AG04450 (cell line): ENCODE results near the gene IGFBP2. TPM values are rescaled to one million over a fixed set of nuclear protein-coding genes. Genes with fewer than 3 reads are reported as not detected.

ENCODE experiments used
- CTCF ChIA-PET: fragments of 300-600, 350-600 bp; formaldehyde crosslinking; extraction: SDS; loops from one replicate; lab custom pipeline; 2022; ENCODE audit warnings: antibody characterized with exemption, inconsistent platforms; lab: Charles Lee
- POLR2A ChIA-PET: fragments of 350-600 bp; formaldehyde crosslinking; extraction: SDS; loops from one replicate; lab custom pipeline; 2021; ENCODE audit warnings: antibody characterized with exemption, inconsistent platforms; lab: Yijun Ruan, JAX
- DNase-seq: peaks from one replicate; pipeline ENCODE4 v3.0.0-alpha.2; 2011; ENCODE audit warnings: low read depth, low spot score
- H3K27ac ChIP-seq: one replicate; pipeline ENCODE4 v1.5.1; 2012; ENCODE audit warnings: low read depth, low read length, control low read depth
- H3K27me3 ChIP-seq: one replicate; pipeline ENCODE4 v1.6.0; 2012; ENCODE audit warnings: low read length; ENCODE audit not compliant: control insufficient read depth, insufficient read depth
- H3K4me3 ChIP-seq: 2 replicates; pipeline ENCODE4 v1.5.1; 2011; ENCODE audit warnings: mild to moderate bottlenecking, low read depth, low read length, control low read depth
- H3K9me3 ChIP-seq: 2 replicates; pipeline ENCODE4 v1.5.1; 2012; ENCODE audit warnings: low read length; ENCODE audit not compliant: control insufficient read depth, insufficient read depth
- polyA plus RNA-seq: library from polyadenylated mRNA; depleted of rRNA; stranded (reverse); fragments of >200 nt; gene quantifications from 2 replicates; pipeline ENCODE4 v1.2.3, GENCODE V29; 2011
- TF ChIP-seq, protein P1 (sequence below): IDR thresholded peaks from 2 replicates; pipeline ENCODE4 v1.5.1; 2011; ENCODE audit warnings: low read depth, low read length, control low read depth, inconsistent platforms

The IGFBP2 gene
- polyA plus RNA-seq, 1 experiment = 25.2 TPM

DNA sequence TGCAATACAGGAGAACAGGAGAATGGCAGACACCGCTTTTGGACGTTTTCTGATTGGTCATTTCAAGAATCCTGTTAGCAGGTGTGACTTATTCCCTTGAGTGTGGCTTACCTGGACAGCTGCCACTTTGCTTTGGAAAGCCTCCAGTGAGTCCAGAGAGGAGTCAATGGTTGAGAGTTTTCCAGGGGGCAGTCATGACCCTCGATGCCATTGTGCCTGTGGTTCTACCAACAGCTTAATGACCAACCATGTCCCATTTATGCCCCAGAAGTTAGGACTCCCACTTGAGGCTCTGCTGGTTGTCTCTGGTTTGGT, 12.4 kb downstream of the IGFBP2 start:
- no peak for DNase-seq
- no peaks in the 10 kb centered on the region for H3K9me3 ChIP-seq
- ChIA-PET CTCF (no interaction called here), POLR2A (no interaction called here)
- H3K27ac ChIP-seq = no peak overlapping the region
- H3K4me3 ChIP-seq = no peak overlapping the region
- peaks cover 3% of the 10 kb centered on the region for H3K27me3 ChIP-seq
- TF ChIP-seq, protein P1, sequence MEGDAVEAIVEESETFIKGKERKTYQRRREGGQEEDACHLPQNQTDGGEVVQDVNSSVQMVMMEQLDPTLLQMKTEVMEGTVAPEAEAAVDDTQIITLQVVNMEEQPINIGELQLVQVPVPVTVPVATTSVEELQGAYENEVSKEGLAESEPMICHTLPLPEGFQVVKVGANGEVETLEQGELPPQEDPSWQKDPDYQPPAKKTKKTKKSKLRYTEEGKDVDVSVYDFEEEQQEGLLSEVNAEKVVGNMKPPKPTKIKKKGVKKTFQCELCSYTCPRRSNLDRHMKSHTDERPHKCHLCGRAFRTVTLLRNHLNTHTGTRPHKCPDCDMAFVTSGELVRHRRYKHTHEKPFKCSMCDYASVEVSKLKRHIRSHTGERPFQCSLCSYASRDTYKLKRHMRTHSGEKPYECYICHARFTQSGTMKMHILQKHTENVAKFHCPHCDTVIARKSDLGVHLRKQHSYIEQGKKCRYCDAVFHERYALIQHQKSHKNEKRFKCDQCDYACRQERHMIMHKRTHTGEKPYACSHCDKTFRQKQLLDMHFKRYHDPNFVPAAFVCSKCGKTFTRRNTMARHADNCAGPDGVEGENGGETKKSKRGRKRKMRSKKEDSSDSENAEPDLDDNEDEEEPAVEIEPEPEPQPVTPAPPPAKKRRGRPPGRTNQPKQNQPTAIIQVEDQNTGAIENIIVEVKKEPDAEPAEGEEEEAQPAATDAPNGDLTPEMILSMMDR = no peak

DNA sequence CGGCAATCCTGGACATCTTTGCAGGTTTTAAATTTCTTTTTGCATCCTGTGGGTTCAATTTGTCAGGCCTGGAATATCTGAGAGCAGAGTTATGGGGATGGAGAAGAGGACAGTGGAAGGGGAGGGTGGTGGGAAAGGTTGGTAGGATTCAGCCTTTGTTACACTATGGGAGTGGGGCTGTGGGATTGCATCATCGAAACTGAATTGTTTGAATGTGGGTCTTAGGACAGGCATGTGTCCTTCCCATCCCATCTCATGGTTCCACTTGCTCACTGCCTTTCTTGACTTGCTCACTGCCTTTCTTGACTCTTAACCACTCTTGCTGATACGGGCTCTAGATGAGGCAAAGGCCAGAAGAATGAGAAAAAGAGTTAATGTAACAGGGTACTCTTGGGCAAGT, 12.9 kb downstream of the IGFBP2 start:
- Histone ChIP-seq H3K9me3 (no peaks in the 10 kb centered on the region), H3K27me3 (peaks cover 3% of the 10 kb centered on the region), H3K4me3 (no peak overlapping the region), H3K27ac (no peak overlapping the region)
- ChIA-PET CTCF (no interaction called here), POLR2A (no interaction called here)
- TF ChIP-seq, protein P1 = no peak
- DNase-seq = no peak

DNA sequence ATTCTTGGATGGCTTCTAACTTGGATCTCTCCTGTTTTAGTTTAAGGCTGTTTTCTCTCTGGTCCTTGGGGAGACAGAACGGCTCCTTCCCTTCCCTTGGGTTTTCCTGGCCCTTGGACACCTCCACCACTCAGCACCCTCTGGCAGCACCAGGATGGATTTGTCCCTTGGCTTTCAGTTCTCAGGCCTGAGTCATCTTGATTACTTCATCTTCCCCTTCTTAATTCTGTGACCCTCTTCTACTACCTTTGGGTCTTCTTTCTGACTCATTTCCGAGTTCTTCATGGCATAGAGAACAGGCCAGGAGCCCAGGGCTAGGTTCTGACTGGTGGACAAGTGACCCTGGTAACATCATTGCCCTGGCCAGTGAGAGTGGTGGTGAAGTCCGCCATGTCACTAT, 14.9 kb downstream of the IGFBP2 start:
- DNase-seq = no peak
- ChIA-PET CTCF (interaction anchor here (0.7 kb wide), 1 partner anchor 28 kb away, joined by 3 read pairs; no protein-coding TSS in a partner anchor), POLR2A (no interaction called here)
- H3K27ac ChIP-seq = no peak overlapping the region
- H3K27me3 ChIP-seq = peaks cover 3% of the 10 kb centered on the region
- H3K4me3 ChIP-seq = no peak overlapping the region
- H3K9me3 ChIP-seq = no peaks in the 10 kb centered on the region
- TF ChIP-seq, protein P1 = no peak

DNA sequence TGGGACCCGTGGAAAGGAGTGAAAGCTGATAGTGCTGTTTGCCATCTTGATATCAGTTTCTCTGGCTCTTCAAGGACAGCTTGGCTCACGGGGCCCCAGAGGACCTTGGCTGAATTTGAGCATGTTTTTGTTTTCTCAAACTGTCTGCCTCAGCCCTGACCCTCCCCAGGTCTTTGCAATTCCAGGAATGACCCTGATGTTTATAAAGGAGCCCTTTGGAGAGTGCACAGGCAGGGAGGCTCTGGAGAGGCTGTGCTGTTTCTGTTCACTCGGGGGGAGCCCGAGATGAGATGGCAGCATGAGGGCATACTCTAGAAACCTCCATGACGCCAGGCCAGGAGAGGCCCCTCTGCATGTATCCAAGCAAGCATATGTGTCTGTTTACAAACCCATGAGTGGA, 16.4 kb downstream of the IGFBP2 start:
- POLR2A ChIA-PET = no interaction called here
- no peak for DNase-seq
- peaks cover 3% of the 10 kb centered on the region for H3K27me3 ChIP-seq
- H3K4me3 ChIP-seq = no peak overlapping the region
- CTCF ChIA-PET = interaction anchor here (0.8 to 19.8 kb wide), 3 partner anchors 12 to 130 kb away, joined by 3 to 594 read pairs (median 3); no protein-coding TSS in a partner anchor
- no peak overlapping the region for H3K27ac ChIP-seq
- no peaks in the 10 kb centered on the region for H3K9me3 ChIP-seq
- TF ChIP-seq, protein P1 = no peak

DNA sequence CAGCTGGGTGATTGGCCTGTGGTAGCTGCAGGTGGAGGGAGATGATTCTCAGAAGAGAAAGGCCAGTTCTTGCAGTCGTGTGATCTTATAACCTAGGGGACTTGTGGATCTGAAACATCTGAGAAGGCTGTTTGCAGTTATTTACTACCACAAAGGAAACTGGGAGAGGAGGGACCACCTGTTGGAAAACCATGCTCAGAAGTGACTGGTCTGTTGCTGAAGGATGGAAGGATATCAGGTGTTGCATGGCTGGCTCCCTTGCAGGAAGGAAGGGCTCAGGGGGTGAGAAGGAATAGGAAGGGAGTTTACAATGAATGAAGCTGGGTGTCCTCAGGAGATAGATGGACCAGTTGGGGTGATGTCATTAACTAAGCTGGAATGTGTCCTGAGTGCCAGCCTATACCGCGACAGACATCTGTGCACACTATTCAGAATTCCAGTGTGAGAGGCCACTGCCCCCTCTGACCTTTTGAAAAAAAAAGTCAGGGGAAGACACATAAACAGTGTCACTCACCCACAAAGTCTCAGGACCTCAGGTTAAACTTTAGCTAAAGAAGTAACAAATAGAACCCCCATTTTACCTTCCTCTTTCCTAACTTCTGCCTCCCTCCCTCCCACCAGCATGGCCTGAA, 17.5 kb downstream of the IGFBP2 start:
- ChIA-PET CTCF (interaction anchor here (0.6 to 19.8 kb wide), 6 partner anchors 15 to 131 kb away, joined by 3 to 594 read pairs (median 4); no protein-coding TSS in a partner anchor), POLR2A (interaction anchor here (1.0 kb wide), 1 partner anchor 53 kb away, joined by 3 read pairs; no protein-coding TSS in a partner anchor)
- TF ChIP-seq, protein P1 = no peak
- Histone ChIP-seq H3K27ac (peak overlapping the region; percentile 81), H3K4me3 (no peak overlapping the region), H3K27me3 (peaks cover 3% of the 10 kb centered on the region), H3K9me3 (no peaks in the 10 kb centered on the region)
- no peak for DNase-seq
